ENCODE results near the gene PSMD12.
A peak's percentile ranks its signal among the peaks of the same experiment; 100 is the strongest.
"Not testable (repeated sequence)": the region's sequence is repeated elsewhere in the genome, so short reads cannot be mapped to it uniquely, and the experiment has no call there.

The PSMD12 gene

GRCh38 chr17:67366193-67367157 lies at the start of gene PSMD12:
Gene PSMD12, minus strand, starts transcription at chr17:67366577. Its CDS starts 58 bp downstream, at chr17:67366519.
- DNase-seq (ENCODE audit: low read depth in 3 of 3) = peak; percentile 89 to 93 (median 90)

- no peak for DNase-seq (ENCODE audit: low read depth in 3 of 3)
Measured at GRCh38 chr17:67415291-67415690, 48.9 kb upstream of the PSMD12 start.

- DNase-seq (ENCODE audit: low read depth in 3 of 3) = no peak
Measured at GRCh38 chr17:67414559-67414958, 48.2 kb upstream of the PSMD12 start.

GRCh38 chr17:67414130-67414529 lies 47.8 kb upstream of the PSMD12 start:
- DNase-seq (ENCODE audit: low read depth in 3 of 3) = no peak

- no peak for DNase-seq (ENCODE audit: low read depth in 3 of 3)
Measured at GRCh38 chr17:67413388-67413787, 47.0 kb upstream of the PSMD12 start.

GRCh38 chr17:67412941-67413340 lies 46.6 kb upstream of the PSMD12 start:
- DNase-seq (ENCODE audit: low read depth in 3 of 3) = no peak

GRCh38 chr17:67412032-67412431 lies 45.7 kb upstream of the PSMD12 start:
- DNase-seq (ENCODE audit: low read depth in 3 of 3) = no peak

GRCh38 chr17:67411397-67411796 lies 45.0 kb upstream of the PSMD12 start:
- no peak for DNase-seq (ENCODE audit: low read depth in 3 of 3)

GRCh38 chr17:67408455-67408830 lies 42.1 kb upstream of the PSMD12 start:
- DNase-seq (ENCODE audit: low read depth in 3 of 3) = not testable (repeated sequence)

GRCh38 chr17:67403483-67403882 lies 37.1 kb upstream of the PSMD12 start:
- DNase-seq (ENCODE audit: low read depth in 3 of 3) = no peak

GRCh38 chr17:67403065-67403464 lies 36.7 kb upstream of the PSMD12 start:
- DNase-seq (ENCODE audit: low read depth in 3 of 3) = no peak

GRCh38 chr17:67401598-67402504 lies 35.5 kb upstream of the PSMD12 start:
- DNase-seq (ENCODE audit: low read depth in 3 of 3) = no peak

- no peak for DNase-seq (ENCODE audit: low read depth in 3 of 3)
Measured at GRCh38 chr17:67401106-67401505, 34.7 kb upstream of the PSMD12 start.

- no peak for DNase-seq (ENCODE audit: low read depth in 3 of 3)
Measured at GRCh38 chr17:67400193-67400592, 33.8 kb upstream of the PSMD12 start.

GRCh38 chr17:67399676-67400075 lies 33.3 kb upstream of the PSMD12 start:
- no peak for DNase-seq (ENCODE audit: low read depth in 3 of 3)

GRCh38 chr17:67393809-67394397 lies 27.5 kb upstream of the PSMD12 start:
- DNase-seq (ENCODE audit: low read depth in 3 of 3) = no peak

- no peak for DNase-seq (ENCODE audit: low read depth in 3 of 3)
Measured at GRCh38 chr17:67392111-67392510, 25.7 kb upstream of the PSMD12 start.

- peak in 1 of 3 experiments; percentile 44 for DNase-seq (ENCODE audit: low read depth in 3 of 3)
Measured at GRCh38 chr17:67390646-67391361, 24.4 kb upstream of the PSMD12 start.

GRCh38 chr17:67390006-67390645 lies 23.7 kb upstream of the PSMD12 start:
- DNase-seq (ENCODE audit: low read depth in 3 of 3) = no peak

- no peak for DNase-seq (ENCODE audit: low read depth in 3 of 3)
Measured at GRCh38 chr17:67388986-67389385, 22.6 kb upstream of the PSMD12 start.

- not testable (repeated sequence) for DNase-seq (ENCODE audit: low read depth in 3 of 3)
Measured at GRCh38 chr17:67388536-67388935, 22.2 kb upstream of the PSMD12 start.
